ENCODE data around the gene PDSS1.
"Not testable (repeated sequence)": the region's sequence is repeated elsewhere in the genome, so short reads cannot be mapped to it uniquely, and the experiment has no call there.

The PDSS1 gene

GRCh38 chr10:26743091-26743490, 45.6 kb downstream of the PDSS1 start:
- no peak for DNase-seq

- DNase-seq = no peak
Observed at GRCh38 chr10:26743841-26744240, 46.3 kb downstream of the PDSS1 start.

GRCh38 chr10:26746061-26746460, 48.6 kb downstream of the PDSS1 start:
- DNase-seq = no peak

GRCh38 chr10:26755443-26755903, 58.0 kb downstream of the PDSS1 start:
- no peak for DNase-seq

- DNase-seq = no peak
Observed at GRCh38 chr10:26759008-26759407, 61.5 kb downstream of the PDSS1 start.

GRCh38 chr10:26765549-26765948, 68.0 kb downstream of the PDSS1 start:
- DNase-seq = no peak

- DNase-seq = no peak
Observed at GRCh38 chr10:26770069-26770468, 72.6 kb downstream of the PDSS1 start.

- no peak for DNase-seq
Observed at GRCh38 chr10:26773633-26774032, 76.1 kb downstream of the PDSS1 start.

- no peak for DNase-seq
Observed at GRCh38 chr10:26776258-26776657, 78.8 kb downstream of the PDSS1 start.

- DNase-seq = no peak
Observed at GRCh38 chr10:26777686-26778085, 80.2 kb downstream of the PDSS1 start.

GRCh38 chr10:26779176-26779860, 81.8 kb downstream of the PDSS1 start:
- no peak for DNase-seq

GRCh38 chr10:26780106-26780792, 82.7 kb downstream of the PDSS1 start:
- no peak for DNase-seq

- no peak for DNase-seq
Observed at GRCh38 chr10:26780793-26781601, 83.5 kb downstream of the PDSS1 start.

- DNase-seq = no peak
Observed at GRCh38 chr10:26781797-26782196, 84.3 kb downstream of the PDSS1 start.

- no peak for DNase-seq
Observed at GRCh38 chr10:26787362-26787761, 89.9 kb downstream of the PDSS1 start.

- not testable (repeated sequence) for DNase-seq
Observed at GRCh38 chr10:26789779-26790178, 92.3 kb downstream of the PDSS1 start.

- no peak for DNase-seq
Observed at GRCh38 chr10:26790221-26790995, 92.9 kb downstream of the PDSS1 start.

GRCh38 chr10:26792758-26793495, 95.4 kb downstream of the PDSS1 start:
- no peak for DNase-seq
